ENCODE measurements around the gene ALKBH7.

ALKBH7 gene

GRCh38 chr19:6402058-6402457 is 29.5 kb downstream of the ALKBH7 start:
- DNase-seq (ENCODE audit: low spot score), result no peak

- DNase-seq (ENCODE audit: low spot score), result no peak
Measured at GRCh38 chr19:6402837-6403608, 30.4 kb downstream of the ALKBH7 start.

- DNase-seq (ENCODE audit: low spot score), result no peak
Measured at GRCh38 chr19:6406401-6406800, 33.8 kb downstream of the ALKBH7 start.

GRCh38 chr19:6409346-6409745 is 36.8 kb downstream of the ALKBH7 start:
- no peak for DNase-seq (ENCODE audit: low spot score)

GRCh38 chr19:6412061-6412446 is 39.5 kb downstream of the ALKBH7 start:
- no peak for DNase-seq (ENCODE audit: low spot score)

GRCh38 chr19:6412447-6413091 is 40.0 kb downstream of the ALKBH7 start:
- DNase-seq (ENCODE audit: low spot score), result peak; percentile 83

- DNase-seq (ENCODE audit: low spot score), result no peak
Measured at GRCh38 chr19:6413291-6413690, 40.7 kb downstream of the ALKBH7 start.

GRCh38 chr19:6413721-6414643 is 41.4 kb downstream of the ALKBH7 start:
- no peak for DNase-seq (ENCODE audit: low spot score)

- no peak for DNase-seq (ENCODE audit: low spot score)
Measured at GRCh38 chr19:6414793-6415590, 42.4 kb downstream of the ALKBH7 start.

- DNase-seq (ENCODE audit: low spot score), result no peak
Measured at GRCh38 chr19:6415591-6416190, 43.1 kb downstream of the ALKBH7 start.

GRCh38 chr19:6416658-6417405 is 44.2 kb downstream of the ALKBH7 start:
- no peak for DNase-seq (ENCODE audit: low spot score)

- DNase-seq (ENCODE audit: low spot score), result peak; percentile 41
Measured at GRCh38 chr19:6417713-6418561, 45.3 kb downstream of the ALKBH7 start.

GRCh38 chr19:6418562-6418932 is 46.0 kb downstream of the ALKBH7 start:
- DNase-seq (ENCODE audit: low spot score), result no peak

GRCh38 chr19:6421075-6422014 is 48.8 kb downstream of the ALKBH7 start:
- DNase-seq (ENCODE audit: low spot score), result peak; percentile 23

- DNase-seq (ENCODE audit: low spot score), result peak; percentile 79
Measured at GRCh38 chr19:6423499-6424194, 51.1 kb downstream of the ALKBH7 start.

GRCh38 chr19:6424195-6424938 is 51.8 kb downstream of the ALKBH7 start, which contains the start of gene KHSRP:
TSS of gene KHSRP (minus strand) at chr19:6424811. CDS start at chr19:6424701, 110 bp downstream.
- no peak for DNase-seq (ENCODE audit: low spot score)

Data from HuH-7.5 (cell line).